Keratinocyte (primary cell): ENCODE results near the gene MID1.

Experiments
- CTCF ChIP-seq, 3 experiments: IDR thresholded peaks in 1 of 3; conservative IDR thresholded peaks in 1 of 3; optimal IDR thresholded peaks in 1 of 3; 2 replicates in 2 of 3; 3 replicates in 1 of 3; pipeline versions ENCODE3 to v1.5.1; 2011; ENCODE audit warnings: low read length in 3 of 3, mild to moderate bottlenecking in 3 of 3, moderate library complexity in 2 of 3, control low read depth in 1 of 3, inconsistent platforms in 1 of 3; ENCODE audit not compliant: insufficient read depth in 2 of 3; ENCODE audit errors: extremely low read depth in 1 of 3
- EZH2 ChIP-seq: IDR thresholded peaks from one replicate; pipeline ENCODE4 v1.6.1; 2012; ENCODE audit warnings: inconsistent platforms, mild to moderate bottlenecking, low read length, moderate library complexity

GRCh38 chrX:10600479-10600878 is 19.9 kb downstream of the MID1 start:
- TF ChIP-seq CTCF (optimal IDR thresholded peaks at IDR 0.05 in 1 of 3, IDR thresholded peaks at IDR 0.05 in 1 of 3, conservative IDR thresholded peaks at IDR 0.05 in 1 of 3; ENCODE audit: extremely low read depth in 1 of 3, insufficient read depth in 2 of 3, low read length in 3 of 3) (no peak), EZH2 (no peak)
